MM.1S (cell line): Measurements from ENCODE around the gene NELL2.

Experiments
- DNase-seq: peaks from one replicate; pipeline ENCODE4 v3.0.0-alpha.2; 2015
- H2AFZ ChIP-seq: fragments of 300-600 bp; sonication (generic); 2 replicates; pipeline ENCODE4 v1.6.0; 2016; ENCODE audit warnings: antibody characterized with exemption, low read length
- H3F3A ChIP-seq: fragments of 300-600 bp; sonication (generic); 2 replicates; pipeline ENCODE4 v1.6.1; 2016; ENCODE audit warnings: mild to moderate bottlenecking, antibody characterized with exemption, low read length, moderate library complexity, mixed read lengths; ENCODE audit not compliant: insufficient read depth
- H3K27ac ChIP-seq: fragments of 300-600 bp; sonication (generic); 2 replicates; pipeline ENCODE4 v1.5.1; 2016; ENCODE audit warnings: mild to moderate bottlenecking, low read length
- H3K27me3 ChIP-seq: fragments of 300-600 bp; sonication (generic); replicated peaks from 2 replicates; pipeline ENCODE4 v1.6.0; 2016; ENCODE audit warnings: low read length; ENCODE audit not compliant: insufficient read depth
- H3K36me3 ChIP-seq: fragments of 300-600 bp; sonication (generic); replicated peaks from 2 replicates; pipeline ENCODE4 v1.6.1; 2016; ENCODE audit warnings: mild to moderate bottlenecking, low read length, mixed read lengths; ENCODE audit not compliant: insufficient read depth
- H3K4me1 ChIP-seq: fragments of 300-600 bp; sonication (generic); 2 replicates; pipeline ENCODE4 v1.6.1; 2016; ENCODE audit warnings: low read length, mixed read lengths
- H3K4me2 ChIP-seq: fragments of 300-600 bp; sonication (generic); 2 replicates; pipeline ENCODE4 v1.6.0; 2016; ENCODE audit warnings: low read depth, low read length
- H3K4me3 ChIP-seq: fragments of 300-600 bp; sonication (generic); 2 replicates; pipeline ENCODE4 v1.5.1; 2016; ENCODE audit warnings: low read length, mixed read lengths
- H3K79me2 ChIP-seq: fragments of 300-600 bp; sonication (generic); 2 replicates; pipeline ENCODE4 v1.6.1; 2016; ENCODE audit warnings: mixed run types, low read length, mixed read lengths
- H3K9ac ChIP-seq: fragments of 300-600 bp; sonication (generic); 2 replicates; pipeline ENCODE4 v1.6.1; 2016; ENCODE audit warnings: low read length, mixed read lengths
- H3K9me2 ChIP-seq: fragments of 300-600 bp; sonication (generic); replicated peaks from 2 replicates; pipeline ENCODE4 v1.6.1; 2016; ENCODE audit warnings: mild to moderate bottlenecking, low read length, mixed read lengths; ENCODE audit not compliant: insufficient read depth
- H3K9me3 ChIP-seq: fragments of 300-600 bp; sonication (generic); replicated peaks from 2 replicates; pipeline ENCODE4 v1.6.1; 2016; ENCODE audit warnings: mild to moderate bottlenecking, low read length, mixed read lengths; ENCODE audit not compliant: insufficient read depth
- H4K20me1 ChIP-seq: fragments of 300-600 bp; sonication (generic); 2 replicates; pipeline ENCODE4 v1.6.1; 2016; ENCODE audit warnings: mild to moderate bottlenecking, low read length, moderate library complexity, mixed read lengths; ENCODE audit not compliant: insufficient read depth
- EZH2 ChIP-seq: fragments of 300-600 bp; sonication (generic); optimal IDR thresholded peaks from 2 replicates; pipeline ENCODE3; 2017; ENCODE audit warnings: low read depth, mild to moderate bottlenecking, antibody characterized with exemption, low read length, mixed read lengths
- EZH2phosphoT487 ChIP-seq: fragments of 300-600 bp; sonication (generic); IDR thresholded peaks from 2 replicates; pipeline ENCODE4 v1.6.1; 2018; ENCODE audit warnings: antibody characterized with exemption, low read length
- TF ChIP-seq, protein P1 (sequence below): fragments of 300-600 bp; sonication (generic); IDR thresholded peaks from 2 replicates; pipeline ENCODE4 v1.5.1; 2016; ENCODE audit warnings: antibody characterized with exemption, low read length, mixed read lengths

NELL2 gene

GRCh38 chr12:44507461-44507860 is 368.7 kb downstream of the NELL2 start:
- H2AFZ ChIP-seq: no peak overlapping the region
- H3F3A ChIP-seq: no peaks in the 10 kb centered on the region
- TF ChIP-seq, protein P1, sequence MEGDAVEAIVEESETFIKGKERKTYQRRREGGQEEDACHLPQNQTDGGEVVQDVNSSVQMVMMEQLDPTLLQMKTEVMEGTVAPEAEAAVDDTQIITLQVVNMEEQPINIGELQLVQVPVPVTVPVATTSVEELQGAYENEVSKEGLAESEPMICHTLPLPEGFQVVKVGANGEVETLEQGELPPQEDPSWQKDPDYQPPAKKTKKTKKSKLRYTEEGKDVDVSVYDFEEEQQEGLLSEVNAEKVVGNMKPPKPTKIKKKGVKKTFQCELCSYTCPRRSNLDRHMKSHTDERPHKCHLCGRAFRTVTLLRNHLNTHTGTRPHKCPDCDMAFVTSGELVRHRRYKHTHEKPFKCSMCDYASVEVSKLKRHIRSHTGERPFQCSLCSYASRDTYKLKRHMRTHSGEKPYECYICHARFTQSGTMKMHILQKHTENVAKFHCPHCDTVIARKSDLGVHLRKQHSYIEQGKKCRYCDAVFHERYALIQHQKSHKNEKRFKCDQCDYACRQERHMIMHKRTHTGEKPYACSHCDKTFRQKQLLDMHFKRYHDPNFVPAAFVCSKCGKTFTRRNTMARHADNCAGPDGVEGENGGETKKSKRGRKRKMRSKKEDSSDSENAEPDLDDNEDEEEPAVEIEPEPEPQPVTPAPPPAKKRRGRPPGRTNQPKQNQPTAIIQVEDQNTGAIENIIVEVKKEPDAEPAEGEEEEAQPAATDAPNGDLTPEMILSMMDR: no peak
- TF ChIP-seq EZH2 (no peak), EZH2phosphoT487 (no peak)
- H3K79me2 ChIP-seq: no peaks in the 10 kb centered on the region
- H3K36me3 ChIP-seq: no peaks in the 10 kb centered on the region
- no peak overlapping the region for H3K9ac ChIP-seq
- H3K27me3 ChIP-seq: no peaks in the 10 kb centered on the region
- H3K9me3 ChIP-seq: no peaks in the 10 kb centered on the region
- H3K27ac ChIP-seq: no peak overlapping the region
- DNase-seq: no peak
- H3K9me2 ChIP-seq: no peaks in the 10 kb centered on the region; the same call in 1 of the 2 replicates
- H4K20me1 ChIP-seq: no peaks in the 10 kb centered on the region
- H3K4me2 ChIP-seq: no peak overlapping the region
- H3K4me3 ChIP-seq: no peak overlapping the region
- H3K4me1 ChIP-seq: peaks cover 10% of the 10 kb centered on the region

- no peak for DNase-seq
- TF ChIP-seq, protein P1: no peak
- TF ChIP-seq EZH2 (no peak), EZH2phosphoT487 (no peak)
- no peak overlapping the region for H2AFZ ChIP-seq
Observed at GRCh38 chr12:44504799-44505198, 371.3 kb downstream of the NELL2 start.

GRCh38 chr12:44503329-44503728 is 372.8 kb downstream of the NELL2 start:
- H3K79me2 ChIP-seq: no peaks in the 10 kb centered on the region
- no peak overlapping the region for H3K9ac ChIP-seq
- H3K4me3 ChIP-seq: no peak overlapping the region
- H3K9me3 ChIP-seq: no peaks in the 10 kb centered on the region
- no peak for TF ChIP-seq EZH2
- no peak for TF ChIP-seq EZH2phosphoT487
- TF ChIP-seq, protein P1: no peak
- no peaks in the 10 kb centered on the region for H3K36me3 ChIP-seq
- H3K4me2 ChIP-seq: no peak overlapping the region
- H3K9me2 ChIP-seq: no peaks in the 10 kb centered on the region; the same call in 1 of the 2 replicates
- H3K27me3 ChIP-seq: no peaks in the 10 kb centered on the region
- H3K4me1 ChIP-seq: no peaks in the 10 kb centered on the region
- H2AFZ ChIP-seq: no peak overlapping the region
- H3K27ac ChIP-seq: no peak overlapping the region
- H3F3A ChIP-seq: no peaks in the 10 kb centered on the region
- H4K20me1 ChIP-seq: no peaks in the 10 kb centered on the region
- no peak for DNase-seq

More at GRCh38 chr12:44504799-44505198, 371.3 kb downstream of the NELL2 start:
- no peaks in the 10 kb centered on the region for H3K9me3 ChIP-seq
- no peaks in the 10 kb centered on the region; the same call in 1 of the 2 replicates for H3K9me2 ChIP-seq
- no peaks in the 10 kb centered on the region for H3K27me3 ChIP-seq
- H3K4me1 ChIP-seq: no peaks in the 10 kb centered on the region
- H4K20me1 ChIP-seq: no peaks in the 10 kb centered on the region
- H3K9ac ChIP-seq: no peak overlapping the region
- no peaks in the 10 kb centered on the region for H3K36me3 ChIP-seq
- no peak overlapping the region for H3K4me2 ChIP-seq
- H3K79me2 ChIP-seq: no peaks in the 10 kb centered on the region
- no peaks in the 10 kb centered on the region for H3F3A ChIP-seq
- H3K27ac ChIP-seq: no peak overlapping the region
- H3K4me3 ChIP-seq: no peak overlapping the region
